K562 (cell line): ENCODE data around the gene CCDC97. TPM values are rescaled to one million over a fixed set of nuclear protein-coding genes. Genes with fewer than 3 reads are reported as not detected.

Source experiments
- BACH1 ChIP-seq: fragments of 200-800 bp; sonication (Bioruptor generic); IDR thresholded peaks from 2 replicates; pipeline ENCODE4 v1.6.1; 2016; ENCODE audit warnings: missing genetic modification characterization, missing compliant biosample characterization
- CHD7 ChIP-seq: fragments of 200-600 bp; sonication (generic); IDR thresholded peaks from one replicate; pipeline ENCODE4 v1.6.1; 2012; ENCODE audit warnings: mild to moderate bottlenecking, low read depth, low read length, inconsistent platforms
- EP400 ChIP-seq: fragments of 450-650 bp; IDR thresholded peaks from 2 replicates; pipeline ENCODE4 v1.6.1; 2017; ENCODE audit warnings: antibody characterized with exemption, mild to moderate bottlenecking, moderate library complexity
- KHSRP ChIP-seq: fragments of 450-650 bp; IDR thresholded peaks from 2 replicates; pipeline ENCODE4 v1.6.1; 2017
- LCOR ChIP-seq: sonication (generic); formaldehyde crosslinking; IDR thresholded peaks from 2 replicates; pipeline ENCODE4 v1.8.0; 2022; ENCODE audit warnings: mild to moderate bottlenecking, missing genetic modification reagents
- MCM3 ChIP-seq: fragments of 450-650 bp; IDR thresholded peaks from 2 replicates; pipeline ENCODE4 v1.6.1; 2016
- POLR2A ChIP-seq: fragments of 450-650 bp; conservative IDR thresholded peaks from 2 replicates; pipeline ENCODE4 v1.6.1; 2016
- POLR2G ChIP-seq: fragments of 200-400 bp; formaldehyde crosslinking; IDR thresholded peaks from 2 replicates; pipeline ENCODE4 v1.6.1; 2017; ENCODE audit warnings: low read depth, mild to moderate bottlenecking, antibody characterized with exemption, low read length, moderate library complexity
- SUPT5H ChIP-seq: fragments of 450-650 bp; IDR thresholded peaks from 2 replicates; pipeline ENCODE4 v1.6.1; 2016
- TFAP4 ChIP-seq: sonication (generic); formaldehyde crosslinking; IDR thresholded peaks from 2 replicates; pipeline ENCODE4 v1.8.0; 2022; ENCODE audit warnings: missing genetic modification reagents, mild to moderate bottlenecking, moderate library complexity, borderline replicate concordance
- ZNF324 ChIP-seq: fragments of 250-450 bp; sonication (Bioruptor Pico); IDR thresholded peaks from 2 replicates; pipeline ENCODE4 v1.4.0; 2020; ENCODE audit warnings: mild to moderate bottlenecking
- polyA plus RNA-seq, 8 experiments: library from polyadenylated mRNA; depleted of rRNA in 4 of 8; stranded (reverse) in 5 of 8; unstranded in 3 of 8; fragments of >200 nt; fragmentation: Nextera tagmentation in 2 of 8; fragmentation: Illumina TruSeq in 1 of 8; extraction: Ambion mirVana in 2 of 8; extraction: Trizol in 1 of 8; gene quantifications; 2 replicates each; pipeline versions ENCODE4 v1.2.1 to v1.2.3, GENCODE V29; 2011 to 2014; ENCODE audit warnings: inconsistent platforms in 1 of 8, missing spikeins in 1 of 8
- total RNA-seq, 7 experiments: library from RNA; depleted of rRNA in 6 of 7; stranded (reverse); fragments of >200 nt in 6 of 7; fragmentation: Illumina TruSeq in 2 of 7; extraction: Trizol in 2 of 7; gene quantifications; 2 replicates each; pipeline versions ENCODE4 v1.2.1 to v1.2.3, GENCODE V29; 2011 to 2021; ENCODE audit warnings: low replicate concordance in 1 of 7

Gene CCDC97
- total and polyA plus RNA-seq, 9 of the 15 experiments (the other 6 are each of a cell fraction or from before 2014, with no cell fraction given), result 0.60 to 16.5 (median 7.0) TPM

GRCh38 chr19:41319500-41320184 lies 9.7 kb downstream of the CCDC97 start (continued):
- TF ChIP-seq CHD7 (no peak), POLR2A (0 out of 2 replicates have a peak, but pooled peaks have one; percentile 19), TFAP4 (0 out of 2 replicates have a peak, but pooled peaks have one; percentile 10), EP400 (no peak), SUPT5H (0 out of 2 replicates have a peak, but pooled peaks have one; percentile 43), POLR2G (peak; percentile 52), BACH1 (tag) (no peak), LCOR (CRISPR knock-in tag) (no peak), KHSRP (no peak), ZNF324 (CRISPR knock-in tag) (no peak), MCM3 (no peak)
